ENCODE measurements around the gene TMA7.
"Not testable (repeated sequence)": the region's sequence is repeated elsewhere in the genome, so short reads cannot be mapped to it uniquely, and the experiment has no call there.

The TMA7 gene

GRCh38 chr3:48437812-48438211, 2.2 kb upstream of the TMA7 start:
- DNase-seq, result no peak

DNA sequence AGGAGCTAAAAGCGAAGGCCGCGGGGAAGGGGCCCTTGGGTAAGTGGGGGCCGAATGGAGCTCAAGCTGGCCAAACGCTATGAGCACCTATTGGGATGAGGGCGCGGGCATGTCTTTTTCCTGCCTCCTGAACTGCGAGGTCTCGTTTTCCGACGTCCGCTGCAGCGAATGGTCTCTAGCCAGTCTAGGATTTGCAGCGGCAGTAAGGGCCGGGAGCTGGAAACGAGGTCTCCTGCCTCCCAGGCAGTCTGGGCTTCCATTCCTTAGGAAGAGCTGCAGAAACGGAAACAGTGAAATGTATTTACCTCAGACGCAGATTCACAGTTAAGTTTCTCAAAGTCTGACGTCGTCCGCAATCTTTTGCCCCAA, 517 bp downstream of the TMA7 start:
- DNase-seq, result no peak

DNA sequence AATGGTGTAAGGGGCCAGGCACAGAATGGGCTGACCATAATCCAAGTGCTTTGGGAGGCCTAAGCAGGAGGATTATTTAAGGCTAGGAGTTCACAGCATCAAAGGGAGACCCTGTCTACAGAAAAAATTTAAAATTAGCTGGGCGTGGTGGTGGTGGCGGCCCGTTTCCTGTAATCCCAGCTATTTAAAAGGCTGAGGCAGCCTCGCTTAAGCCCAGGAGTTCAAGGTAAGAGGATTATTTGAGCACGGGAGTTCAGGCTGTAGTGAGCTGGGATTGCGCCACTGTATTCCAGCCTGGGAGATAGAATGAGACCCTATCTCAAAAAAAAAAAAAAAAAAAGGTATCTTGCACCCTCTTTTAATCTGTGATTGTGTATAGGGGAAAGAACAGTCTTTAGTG, 1.9 kb downstream of the TMA7 start:
- DNase-seq, result no peak

GRCh38 chr3:48445277-48445882, 5.3 kb downstream of the TMA7 start:
- DNase-seq, result no peak

- no peak for DNase-seq
Observed at GRCh38 chr3:48446043-48446424, 6.0 kb downstream of the TMA7 start.

GRCh38 chr3:48446425-48447193, 6.6 kb downstream of the TMA7 start, which contains the start of gene ATRIP:
Gene ATRIP (plus strand): TSS chr3:48446737. CDS start chr3:48446846, 109 bp downstream.
- peak; percentile 24 for DNase-seq

GRCh38 chr3:48451270-48451669, 11.2 kb downstream of the TMA7 start:
- no peak for DNase-seq

GRCh38 chr3:48456456-48456855, 16.4 kb downstream of the TMA7 start:
- DNase-seq, result no peak

DNA sequence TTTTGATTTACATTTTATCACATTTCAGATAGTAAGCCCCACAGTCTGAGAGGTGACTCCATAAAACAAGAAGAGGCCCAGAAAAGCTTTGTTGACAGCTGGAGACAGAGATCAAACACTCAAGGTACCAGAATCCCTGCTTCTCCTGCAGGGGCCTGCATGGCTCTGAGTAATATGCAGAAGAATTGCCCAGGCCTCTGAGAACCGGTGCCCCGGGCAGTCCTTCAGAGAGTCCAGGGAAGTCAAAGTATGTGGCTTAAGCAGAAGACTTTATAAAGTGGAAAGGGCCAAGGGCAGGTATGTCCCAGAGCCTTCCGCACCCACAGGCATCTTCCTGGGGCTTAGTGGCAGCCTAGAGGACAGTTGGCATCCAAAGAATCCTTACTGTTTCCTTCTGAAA, 19.3 kb downstream of the TMA7 start:
- no peak for DNase-seq

DNA sequence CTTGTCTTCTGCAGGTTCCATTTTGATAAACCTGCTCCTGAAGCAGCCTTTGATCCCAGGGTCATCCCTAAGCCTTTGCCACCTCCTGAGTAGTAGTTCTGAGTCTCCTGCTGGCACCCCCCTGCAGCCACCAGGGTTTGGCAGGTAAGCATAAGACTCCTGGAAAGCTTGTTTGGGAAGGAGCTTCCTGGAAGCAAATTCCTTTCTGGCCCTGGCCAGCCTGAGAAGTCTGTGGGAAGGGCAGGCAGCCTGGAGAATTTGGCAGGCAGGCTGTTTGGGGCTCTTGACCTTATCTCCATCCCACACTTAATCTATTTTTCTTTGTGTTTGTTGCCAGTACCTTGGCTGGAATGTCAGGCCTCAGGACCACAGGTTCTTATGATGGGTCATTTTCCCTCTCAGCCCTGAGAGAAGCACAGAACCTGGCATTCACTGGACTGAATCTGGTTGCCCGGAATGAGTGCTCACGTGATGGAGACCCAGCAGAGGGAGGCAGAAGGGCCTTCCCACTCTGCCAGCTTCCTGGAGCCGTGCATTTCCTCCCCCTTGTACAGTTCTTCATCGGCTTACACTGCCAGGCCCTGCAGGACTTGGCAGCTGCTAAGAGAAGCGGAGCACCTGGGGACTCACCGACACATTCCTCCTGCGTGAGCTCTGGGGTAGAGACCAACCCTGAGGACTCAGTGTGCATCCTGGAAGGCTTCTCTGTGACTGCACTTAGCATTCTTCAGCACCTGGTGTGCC, 19.9 kb downstream of the TMA7 start:
- no peak for DNase-seq

DNA sequence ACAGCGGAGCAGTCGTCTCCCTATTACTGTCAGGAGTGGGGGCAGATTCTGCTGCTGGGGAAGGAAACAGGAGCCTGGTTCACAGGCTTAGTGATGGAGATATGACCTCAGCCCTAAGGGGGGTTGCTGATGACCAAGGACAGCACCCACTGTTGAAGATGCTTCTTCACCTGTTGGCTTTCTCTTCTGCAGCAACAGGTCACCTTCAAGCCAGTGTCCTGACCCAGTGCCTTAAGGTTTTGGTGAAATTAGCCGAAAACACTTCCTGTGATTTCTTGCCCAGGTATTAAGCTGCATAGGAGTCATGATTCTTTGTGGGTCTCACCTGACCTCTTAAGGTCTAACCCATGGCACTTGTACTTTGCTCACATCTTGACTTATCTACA, 20.5 kb downstream of the TMA7 start:
- no peak for DNase-seq

DNA sequence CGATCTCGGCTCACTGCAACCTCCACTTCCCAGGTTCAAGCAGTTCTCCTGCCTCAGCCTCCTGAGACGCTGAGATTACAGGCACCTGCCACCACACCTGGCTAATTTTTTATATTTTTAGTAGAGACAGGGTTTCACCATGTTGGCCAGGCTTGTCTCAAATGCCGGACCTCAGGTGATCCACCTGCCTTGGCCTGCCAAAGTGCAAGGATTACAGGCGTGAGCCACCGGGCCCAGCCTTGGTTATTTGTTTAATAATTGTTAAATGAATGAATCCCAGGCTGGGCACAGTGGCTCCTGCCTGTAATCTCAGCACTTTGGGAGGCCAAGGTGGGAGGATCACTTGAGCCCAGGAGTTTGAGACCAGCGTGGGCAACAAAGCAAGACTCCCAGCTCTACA, 21.7 kb downstream of the TMA7 start:
- not testable (repeated sequence) for DNase-seq

- DNase-seq, result no peak
Observed at GRCh38 chr3:48463703-48464102, 23.6 kb downstream of the TMA7 start.

DNA sequence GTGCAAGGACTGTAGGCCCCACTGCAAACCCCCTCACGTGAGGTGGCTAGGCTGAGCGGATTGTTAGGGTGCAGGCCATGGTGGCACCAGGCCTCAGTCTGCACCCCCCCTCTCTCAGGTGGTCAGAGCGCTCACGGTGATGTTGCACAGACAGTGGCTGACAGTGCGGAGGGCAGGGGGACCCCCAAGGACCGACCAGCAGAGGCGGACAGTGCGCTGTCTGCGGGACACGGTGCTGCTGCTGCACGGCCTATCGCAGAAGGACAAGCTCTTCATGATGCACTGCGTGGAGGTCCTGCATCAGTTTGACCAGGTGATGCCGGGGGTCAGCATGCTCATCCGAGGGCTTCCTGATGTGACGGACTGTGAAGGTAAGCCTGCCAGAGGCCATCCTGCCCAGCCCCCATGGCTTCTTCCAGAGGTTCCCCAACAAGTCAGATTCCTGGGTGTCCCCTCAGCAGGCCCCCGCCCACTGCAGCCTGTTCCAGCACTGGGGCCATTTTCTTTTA, 24.7 kb downstream of the TMA7 start:
- DNase-seq, result no peak

DNA sequence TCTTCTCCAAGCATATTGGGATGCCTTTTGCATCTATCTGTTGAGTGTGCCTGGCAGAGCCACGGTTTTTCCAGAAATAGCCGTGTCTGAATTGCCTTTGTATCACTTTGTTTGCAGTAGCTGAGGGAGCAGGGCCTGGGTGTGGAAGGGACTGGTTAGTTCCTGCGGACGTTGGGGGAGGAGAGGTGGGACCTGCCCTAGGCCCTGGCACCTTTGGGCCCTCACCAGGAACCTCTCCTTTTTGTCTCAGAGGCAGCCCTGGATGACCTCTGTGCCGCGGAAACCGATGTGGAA, 25.1 kb downstream of the TMA7 start:
- DNase-seq, result no peak

DNA sequence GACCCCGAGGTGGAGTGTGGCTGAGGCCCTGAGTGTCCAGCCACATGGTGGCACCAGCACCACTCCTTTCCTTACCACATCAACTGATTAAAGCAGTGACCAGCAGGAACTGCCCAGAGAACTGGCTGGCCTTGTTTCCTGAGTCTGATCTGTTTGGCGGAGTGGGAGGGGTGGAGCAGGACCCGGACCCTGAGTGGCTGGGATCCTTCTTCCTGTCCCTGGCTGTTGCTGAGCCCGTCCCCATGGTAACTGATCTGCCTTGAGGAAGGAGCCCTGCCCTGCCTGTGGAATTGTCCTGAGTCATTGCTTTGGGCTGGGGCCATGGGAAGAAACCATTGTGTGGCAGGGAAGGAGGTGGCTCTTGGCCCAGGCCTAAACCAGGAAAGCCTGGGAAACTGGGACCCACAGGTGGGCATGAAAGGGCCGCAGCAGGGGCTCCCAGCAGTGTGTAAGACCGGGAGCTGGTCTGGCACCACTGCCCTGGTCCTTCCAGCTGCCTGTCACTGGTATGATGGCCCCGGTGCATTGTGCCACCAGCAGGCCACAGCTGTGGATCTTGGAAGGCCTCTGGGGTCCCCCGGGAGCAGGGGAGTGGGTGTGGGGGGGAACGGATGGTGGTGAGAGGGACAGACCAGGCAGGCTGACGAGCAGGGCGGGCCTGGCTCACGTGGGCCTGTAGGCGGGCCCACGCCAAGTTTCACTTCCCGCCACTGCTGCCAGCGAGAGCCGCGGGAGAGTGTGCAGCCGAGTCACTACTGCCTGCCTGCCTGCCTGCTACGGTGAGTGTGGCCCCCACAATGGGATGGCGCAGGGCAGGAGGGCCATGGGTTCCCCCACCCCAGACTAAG, 25.7 kb downstream of the TMA7 start:
- peak; percentile 84 for DNase-seq

GRCh38 chr3:48466386-48467109, 26.5 kb downstream of the TMA7 start:
- no peak for DNase-seq

GRCh38 chr3:48467110-48467454, 27.0 kb downstream of the TMA7 start:
- DNase-seq, result no peak

DNA sequence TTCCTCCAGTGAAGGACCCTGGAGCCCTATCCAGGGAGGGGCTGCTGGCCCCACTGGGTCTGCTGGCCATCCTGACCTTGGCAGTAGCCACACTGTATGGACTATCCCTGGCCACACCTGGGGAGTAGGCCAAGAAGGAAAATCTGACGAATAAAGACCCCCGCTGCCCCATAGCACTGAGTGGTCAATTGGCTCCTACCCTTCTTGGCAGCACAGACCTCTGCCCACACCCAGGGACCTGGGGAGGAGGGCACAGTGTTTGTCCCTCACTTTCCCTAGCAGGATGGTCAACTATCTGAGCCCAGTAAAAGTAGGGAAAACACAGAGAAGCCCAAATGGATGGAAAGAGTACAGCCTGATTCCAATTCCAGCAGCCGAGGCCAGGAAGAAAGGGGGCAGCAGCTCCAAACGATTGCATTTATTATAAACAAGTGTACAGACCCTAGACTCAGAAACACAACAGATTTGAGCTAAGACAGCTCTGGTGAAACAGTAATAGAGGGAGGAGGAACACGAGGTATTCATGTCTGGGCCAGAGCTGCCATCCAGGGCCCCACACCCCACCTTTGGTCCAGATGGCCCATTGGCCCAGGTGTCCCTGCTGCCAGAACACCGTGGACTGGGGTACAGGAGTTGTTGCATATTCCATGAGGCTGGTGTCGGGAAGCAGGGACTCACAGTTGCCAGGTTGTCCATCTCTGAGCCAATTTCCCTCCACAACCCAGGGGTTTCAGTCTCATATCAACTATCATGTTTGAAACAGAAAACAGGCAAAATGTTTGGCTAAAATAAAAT, 27.6 kb downstream of the TMA7 start:
- no peak for DNase-seq

- no peak for DNase-seq
Observed at GRCh38 chr3:48468329-48468731, 28.3 kb downstream of the TMA7 start.

DNA sequence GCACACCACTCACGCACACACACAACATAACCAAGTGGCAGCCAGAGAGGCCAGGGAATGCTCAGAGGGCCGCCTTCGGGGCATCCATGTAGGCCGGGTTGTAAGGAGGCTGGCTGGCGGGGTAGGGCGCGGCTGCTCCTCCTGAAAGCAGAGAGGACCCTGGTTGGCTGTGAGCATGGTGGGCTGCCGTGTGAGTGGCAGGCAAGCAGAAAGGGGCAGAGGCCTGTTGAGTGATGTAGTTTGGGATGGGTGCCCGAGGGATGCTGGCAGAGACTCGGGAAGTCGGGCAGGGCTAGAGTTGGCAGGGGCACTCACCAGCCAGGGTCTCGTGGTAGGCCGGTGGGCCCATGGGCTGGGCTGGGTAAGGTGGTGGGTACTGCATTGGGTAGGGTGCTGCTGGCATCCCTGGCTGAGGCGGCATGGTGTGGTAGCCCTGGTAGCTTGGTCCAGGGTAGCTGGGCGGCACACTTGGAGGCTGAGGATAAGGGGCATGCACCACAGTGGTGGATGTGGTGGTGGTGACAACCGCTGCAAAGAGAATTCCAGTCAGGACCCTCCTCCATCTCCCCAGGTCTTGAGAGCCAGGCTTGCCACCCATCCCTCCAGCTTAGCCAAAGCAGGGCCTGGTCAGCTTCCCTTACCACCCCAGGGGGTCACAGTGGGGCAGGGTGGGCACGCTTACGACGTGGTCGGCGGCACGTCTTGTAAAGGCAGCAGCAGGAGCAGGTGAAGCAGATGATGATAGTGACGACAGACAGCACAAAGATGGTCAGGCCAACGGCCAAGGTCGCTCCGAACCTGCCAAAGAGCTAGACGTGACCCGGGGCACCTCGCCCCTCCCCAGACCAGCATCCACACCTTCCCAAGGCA, 29.2 kb downstream of the TMA7 start:
- DNase-seq, result no peak

All from DMS153 (cell line).